H9 (cell line): Measurements from ENCODE around the gene RGR. TPM values are rescaled to one million over a fixed set of nuclear protein-coding genes. Genes with fewer than 3 reads are reported as not detected.

ENCODE experiments used
- DNase-seq: peaks from one replicate; pipeline ENCODE4 v3.0.0-alpha.2; 2017
- H2AFZ ChIP-seq: one replicate; pipeline ENCODE4 v1.6.1; 2013; ENCODE audit warnings: mild to moderate bottlenecking, low read length, control low read depth, moderate library complexity
- H2AK5ac ChIP-seq: 2 replicates; pipeline ENCODE4 v1.6.1; 2013; ENCODE audit warnings: low read length, control low read depth, mixed read lengths; ENCODE audit not compliant: insufficient read length
- H2BK120ac ChIP-seq: one replicate; pipeline ENCODE4 v1.6.1; 2013; ENCODE audit warnings: low read depth, mild to moderate bottlenecking, low read length, control low read depth, inconsistent platforms; ENCODE audit not compliant: poor library complexity, severe bottlenecking
- H2BK12ac ChIP-seq: 2 replicates; pipeline ENCODE4 v1.6.1; 2013; ENCODE audit warnings: low read length, control low read depth, mixed read lengths, low read depth; ENCODE audit not compliant: insufficient read length
- H2BK15ac ChIP-seq: 2 replicates; pipeline ENCODE4 v1.6.1; 2013; ENCODE audit warnings: low read depth, low read length, control low read depth
- H2BK20ac ChIP-seq: one replicate; pipeline ENCODE4 v1.6.1; 2013; ENCODE audit warnings: low read depth, mild to moderate bottlenecking, low read length, control low read depth, inconsistent platforms; ENCODE audit not compliant: poor library complexity, severe bottlenecking
- H2BK5ac ChIP-seq: 2 replicates; pipeline ENCODE4 v1.6.1; 2013; ENCODE audit warnings: low read length, control low read depth, mixed read lengths; ENCODE audit not compliant: insufficient read length
- H3K14ac ChIP-seq: 2 replicates; pipeline ENCODE4 v1.6.1; 2013; ENCODE audit warnings: low read length, control low read depth; ENCODE audit not compliant: insufficient read depth
- H3K18ac ChIP-seq: 2 replicates; pipeline ENCODE4 v1.6.1; 2013; ENCODE audit warnings: low read depth, mild to moderate bottlenecking, mixed read lengths, low read length, control low read depth; ENCODE audit not compliant: insufficient read length
- H3K23ac ChIP-seq: 2 replicates; pipeline ENCODE4 v1.6.1; 2013; ENCODE audit warnings: low read length, control low read depth, mixed read lengths, low read depth; ENCODE audit not compliant: insufficient read length
- H3K23me2 ChIP-seq: 2 replicates; pipeline ENCODE4 v1.6.1; 2013; ENCODE audit warnings: low read depth, mild to moderate bottlenecking, mixed read lengths, low read length, control low read depth; ENCODE audit not compliant: insufficient read length, poor library complexity, severe bottlenecking
- H3K27ac ChIP-seq: 2 replicates; pipeline ENCODE4 v1.5.1; 2013; ENCODE audit warnings: low read length, control low read depth, mixed read lengths, low read depth; ENCODE audit not compliant: insufficient read length
- H3K27me3 ChIP-seq: 2 replicates; pipeline ENCODE4 v1.6.1; 2013; ENCODE audit warnings: low read length, control low read depth, inconsistent platforms; ENCODE audit not compliant: insufficient read depth
- H3K4ac ChIP-seq: 2 replicates; pipeline ENCODE4 v1.6.1; 2013; ENCODE audit warnings: low read depth, mild to moderate bottlenecking, control low read depth, inconsistent platforms, low read length, moderate library complexity
- H3K4me1 ChIP-seq: 2 replicates; pipeline ENCODE4 v1.6.1; 2013; ENCODE audit warnings: low read length, control low read depth, inconsistent platforms; ENCODE audit not compliant: insufficient read depth
- H3K4me2 ChIP-seq: 2 replicates; pipeline ENCODE4 v1.6.1; 2013; ENCODE audit warnings: low read length, control low read depth, mixed read lengths; ENCODE audit not compliant: insufficient read length, insufficient read depth
- H3K56ac ChIP-seq: 2 replicates; pipeline ENCODE4 v1.6.1; 2013; ENCODE audit warnings: low read depth, mild to moderate bottlenecking, mixed read lengths, low read length, control low read depth; ENCODE audit not compliant: insufficient read length
- H3K79me1 ChIP-seq: 2 replicates; pipeline ENCODE4 v1.6.1; 2013; ENCODE audit warnings: low read depth, mild to moderate bottlenecking, moderate library complexity, low read length, control low read depth, inconsistent platforms; ENCODE audit not compliant: insufficient read depth, poor library complexity, severe bottlenecking
- H3K79me2 ChIP-seq: 2 replicates; pipeline ENCODE4 v1.6.1; 2013; ENCODE audit warnings: low read length, control low read depth, inconsistent platforms; ENCODE audit not compliant: insufficient read depth
- H3K9ac ChIP-seq: 2 replicates; pipeline ENCODE4 v1.6.1; 2013; ENCODE audit warnings: low read length, control low read depth, mixed read lengths; ENCODE audit not compliant: insufficient read length; ENCODE audit errors: extremely low read depth
- H3K9me3 ChIP-seq: one replicate; pipeline ENCODE4 v1.6.1; 2013; ENCODE audit warnings: low read depth, low read length, inconsistent platforms; ENCODE audit not compliant: control insufficient read depth
- H3T11ph ChIP-seq: one replicate; pipeline ENCODE4 v1.6.1; 2013; ENCODE audit warnings: mild to moderate bottlenecking, low read length, control low read depth, inconsistent platforms
- H4K20me1 ChIP-seq: one replicate; pipeline ENCODE4 v1.6.1; 2013; ENCODE audit not compliant: control insufficient read depth, insufficient read length, insufficient read depth
- H4K5ac ChIP-seq: 2 replicates; pipeline ENCODE4 v1.6.1; 2013; ENCODE audit warnings: low read depth, mild to moderate bottlenecking, mixed read lengths, low read length, control low read depth; ENCODE audit not compliant: insufficient read length
- H4K8ac ChIP-seq: replicated peaks from 2 replicates; pipeline ENCODE4 v1.6.1; 2013; ENCODE audit warnings: low read length, control low read depth, mixed read lengths, low read depth; ENCODE audit not compliant: insufficient read length
- H4K91ac ChIP-seq: 2 replicates; pipeline ENCODE4 v1.6.1; 2013; ENCODE audit warnings: low read depth, mild to moderate bottlenecking, moderate library complexity, mixed read lengths, low read length, control low read depth; ENCODE audit not compliant: insufficient read length
- H3K27ac Mint-ChIP-seq, 3 experiments: 2 replicates in 2 of 3; 3 replicates in 1 of 3; pipeline ENCODE4 v1.8.0; 2020 to 2021; ENCODE audit warnings: mixed read lengths in 3 of 3, mild to moderate bottlenecking in 1 of 3, moderate library complexity in 1 of 3
- H3K27me3 Mint-ChIP-seq: 2 replicates; pipeline ENCODE4 v1.8.0; 2021; ENCODE audit warnings: low read depth, mild to moderate bottlenecking, moderate library complexity, mixed read lengths
- H3K36me3 Mint-ChIP-seq, 3 experiments: 2 replicates in 2 of 3; 3 replicates in 1 of 3; pipeline ENCODE4 v1.8.0; 2020 to 2021; ENCODE audit warnings: low read depth in 3 of 3, mixed read lengths in 3 of 3; ENCODE audit not compliant: insufficient read depth in 1 of 3
- H3K4me1 Mint-ChIP-seq, 2 experiments: 2 replicates each; pipeline ENCODE4 v1.8.0; 2020; ENCODE audit warnings: mixed read lengths in 2 of 2
- H3K4me3 Mint-ChIP-seq, 2 experiments: 2 replicates in 1 of 2; 3 replicates in 1 of 2; pipeline ENCODE4 v1.8.0; 2020 to 2021; ENCODE audit warnings: mild to moderate bottlenecking in 2 of 2, mixed read lengths in 2 of 2, moderate library complexity in 1 of 2
- H3K9me3 Mint-ChIP-seq, 2 experiments: 2 replicates in 1 of 2; 3 replicates in 1 of 2; pipeline ENCODE4 v1.8.0; 2020; ENCODE audit warnings: mild to moderate bottlenecking in 2 of 2, mixed read lengths in 2 of 2, moderate library complexity in 1 of 2
- WGBS: extraction: QIAGEN DNeasy Blood & Tissue Kit; methylation state at CpG from one replicate; pipeline ENCODE4 v1.1.7; 2013; ENCODE audit warnings: missing lambda C conversion rate, low lambda C conversion rate, mixed read lengths; ENCODE audit not compliant: insufficient read length; ENCODE audit errors: extremely low coverage; 5-methylcytosine and 5-hydroxymethylcytosine counted together
- total RNA-seq: library from RNA; stranded (reverse); gene quantifications from 2 replicates; pipeline ENCODE4 v1.2.1, GENCODE V29; 2021
- TF ChIP-seq, protein P1 (sequence below): fragments of 200-600 bp; sonication (generic); conservative IDR thresholded peaks from 3 replicates; pipeline ENCODE4 v1.8.0; 2021; ENCODE audit warnings: antibody characterized with exemption, mild to moderate bottlenecking

RGR gene
- total RNA-seq, 1 experiment from 2014 or later = not detected

DNA sequence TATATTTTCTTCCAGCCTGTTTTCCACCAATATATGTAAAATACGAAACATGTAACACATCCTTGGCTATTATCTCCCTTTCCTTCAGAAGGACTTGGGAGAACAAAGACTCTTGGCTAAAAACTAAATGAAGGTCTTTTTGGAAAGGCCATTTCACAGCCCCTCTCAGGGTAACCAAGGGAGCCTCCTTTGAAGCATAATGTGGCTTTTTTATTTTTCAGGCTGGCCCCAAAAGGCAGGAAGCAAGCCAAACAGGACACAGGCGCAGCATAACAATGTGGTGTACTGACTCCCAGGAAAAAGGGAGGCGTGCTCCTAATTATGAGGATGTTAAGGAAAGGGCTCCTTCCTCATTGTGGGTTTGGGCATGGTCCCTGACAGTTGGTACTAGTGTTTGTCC lies 53.2 kb downstream of the RGR start:
- H3K4me1 Mint-ChIP-seq = peaks cover 19 to 22% of the 10 kb centered on the region in 2 experiments
- no peak overlapping the region for H3K18ac ChIP-seq
- H3K9me3 Mint-ChIP-seq = no peaks in the 10 kb centered on the region
- no peak overlapping the region for H2BK15ac ChIP-seq
- H3K4me1 ChIP-seq = peaks cover 14% of the 10 kb centered on the region
- H3K14ac ChIP-seq = no peak overlapping the region
- H3K23ac ChIP-seq = no peak overlapping the region
- no peaks in the 10 kb centered on the region for H3K79me1 ChIP-seq
- no peaks in the 10 kb centered on the region for H3K27me3 Mint-ChIP-seq
- H3K4me3 Mint-ChIP-seq = no peak overlapping the region
- TF ChIP-seq, protein P1, sequence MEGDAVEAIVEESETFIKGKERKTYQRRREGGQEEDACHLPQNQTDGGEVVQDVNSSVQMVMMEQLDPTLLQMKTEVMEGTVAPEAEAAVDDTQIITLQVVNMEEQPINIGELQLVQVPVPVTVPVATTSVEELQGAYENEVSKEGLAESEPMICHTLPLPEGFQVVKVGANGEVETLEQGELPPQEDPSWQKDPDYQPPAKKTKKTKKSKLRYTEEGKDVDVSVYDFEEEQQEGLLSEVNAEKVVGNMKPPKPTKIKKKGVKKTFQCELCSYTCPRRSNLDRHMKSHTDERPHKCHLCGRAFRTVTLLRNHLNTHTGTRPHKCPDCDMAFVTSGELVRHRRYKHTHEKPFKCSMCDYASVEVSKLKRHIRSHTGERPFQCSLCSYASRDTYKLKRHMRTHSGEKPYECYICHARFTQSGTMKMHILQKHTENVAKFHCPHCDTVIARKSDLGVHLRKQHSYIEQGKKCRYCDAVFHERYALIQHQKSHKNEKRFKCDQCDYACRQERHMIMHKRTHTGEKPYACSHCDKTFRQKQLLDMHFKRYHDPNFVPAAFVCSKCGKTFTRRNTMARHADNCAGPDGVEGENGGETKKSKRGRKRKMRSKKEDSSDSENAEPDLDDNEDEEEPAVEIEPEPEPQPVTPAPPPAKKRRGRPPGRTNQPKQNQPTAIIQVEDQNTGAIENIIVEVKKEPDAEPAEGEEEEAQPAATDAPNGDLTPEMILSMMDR = no peak
- no peak overlapping the region for H3K9ac ChIP-seq
- H2BK20ac ChIP-seq = no peak overlapping the region
- no peaks in the 10 kb centered on the region for H3K27me3 ChIP-seq
- H3K4ac ChIP-seq = no peak overlapping the region
- no peak overlapping the region for H3T11ph ChIP-seq
- H4K5ac ChIP-seq = no peak overlapping the region
- H3K9me3 ChIP-seq = no peaks in the 10 kb centered on the region
- H2BK12ac ChIP-seq = no peak overlapping the region
- H3K4me2 ChIP-seq = no peak overlapping the region
- no peaks in the 10 kb centered on the region for H3K23me2 ChIP-seq
- no peak overlapping the region for H3K56ac ChIP-seq
- H3K79me2 ChIP-seq = no peaks in the 10 kb centered on the region
- H3K27ac Mint-ChIP-seq = no peak overlapping the region
- H3K27ac ChIP-seq = no peak overlapping the region
- no peaks in the 10 kb centered on the region for H3K36me3 Mint-ChIP-seq
- no peak overlapping the region for H2AFZ ChIP-seq
- no peak overlapping the region for H4K8ac ChIP-seq
- no CpG with 5 or more reads among the region's 3 CpGs for WGBS
- no peaks in the 10 kb centered on the region for H4K20me1 ChIP-seq
- H2BK120ac ChIP-seq = no peak overlapping the region
- no peak overlapping the region for H2BK5ac ChIP-seq
- H4K91ac ChIP-seq = no peak overlapping the region
- no peak overlapping the region for H2AK5ac ChIP-seq
- no peak for DNase-seq
